ENCODE data around the gene ZNF592. TPM values are rescaled to one million over a fixed set of nuclear protein-coding genes. Genes with fewer than 3 reads are reported as not detected.

ZNF592 gene
- total RNA-seq, 1 donor from 2014 or later: 31.5 TPM

GRCh38 chr15:84772467-84772866 lies 24.1 kb downstream of the ZNF592 start:
- Mint-ChIP-seq H3K36me3 (ENCODE audit: low read depth) (peaks cover 10% of the 10 kb centered on the region), H3K27ac (ENCODE audit: unreplicated experiment) (no peak overlapping the region), H3K9me3 (ENCODE audit: low read depth) (no peaks in the 10 kb centered on the region), H3K4me3 (ENCODE audit: unreplicated experiment) (no peak overlapping the region), H3K27me3 (ENCODE audit: low read depth) (no peaks in the 10 kb centered on the region), H3K4me1 (ENCODE audit: low read depth) (peaks cover 15% of the 10 kb centered on the region)
- no peak for DNase-seq (ENCODE audit: low spot score)
- no peak for TF ChIP-seq CTCF (IDR thresholded peaks at IDR 0.05)

DNA sequence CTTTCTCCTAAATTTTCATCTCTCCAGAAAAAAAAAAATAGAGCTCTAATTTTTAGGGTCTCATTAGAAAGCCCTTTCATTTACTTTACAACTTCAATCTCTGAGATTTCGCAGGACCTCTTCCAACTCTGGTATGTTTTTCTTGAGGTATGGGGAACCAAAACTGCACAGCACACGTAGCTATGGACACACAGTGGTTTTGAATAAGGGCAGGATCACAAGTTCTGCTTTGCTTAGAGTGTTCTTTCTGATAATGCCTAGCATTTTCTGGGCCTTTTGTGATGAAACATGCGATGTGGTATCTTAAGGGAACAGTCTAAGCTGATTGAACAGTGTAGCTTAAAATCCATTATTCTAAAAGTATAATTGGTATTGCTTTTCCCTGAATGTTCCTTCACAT lies 25.3 kb downstream of the ZNF592 start:
- no peak for DNase-seq (ENCODE audit: low spot score)
- no peak overlapping the region for H3K4me3 Mint-ChIP-seq (ENCODE audit: unreplicated experiment)
- H3K36me3 Mint-ChIP-seq (ENCODE audit: low read depth): peaks cover 7% of the 10 kb centered on the region
- H3K27me3 Mint-ChIP-seq (ENCODE audit: low read depth): no peaks in the 10 kb centered on the region
- peak overlapping the region; percentile 10 for H3K27ac Mint-ChIP-seq (ENCODE audit: unreplicated experiment)
- peaks cover 15% of the 10 kb centered on the region for H3K4me1 Mint-ChIP-seq (ENCODE audit: low read depth)
- no peaks in the 10 kb centered on the region for H3K9me3 Mint-ChIP-seq (ENCODE audit: low read depth)
- TF ChIP-seq CTCF (IDR thresholded peaks at IDR 0.05): no peak

DNA sequence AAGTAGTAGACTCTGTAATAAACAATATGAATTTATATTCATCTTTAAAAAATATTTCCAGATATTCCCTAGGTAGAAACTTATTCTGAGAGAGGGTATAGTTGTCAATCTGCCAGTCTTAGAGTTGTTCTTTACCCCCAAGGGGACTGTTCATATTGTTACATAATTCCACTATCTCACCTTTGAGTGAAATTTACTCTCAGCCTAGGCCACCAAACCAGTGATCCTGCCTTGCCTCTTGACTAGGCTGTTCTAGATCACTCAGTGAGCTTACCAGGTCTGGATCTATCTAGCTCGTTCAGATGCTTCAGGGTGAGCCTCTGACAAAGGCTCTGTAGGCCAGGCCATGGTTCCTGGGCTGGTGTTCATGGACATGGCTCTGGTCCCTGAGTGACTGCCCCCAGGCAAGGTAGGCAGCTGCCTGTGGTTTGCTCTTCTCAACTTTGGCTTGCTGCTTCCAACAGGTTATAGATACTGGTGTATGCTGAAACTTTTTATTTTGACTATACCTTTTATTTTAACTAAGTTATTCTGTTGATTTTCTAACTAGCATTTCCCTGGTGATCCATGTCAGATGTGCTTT lies 27.6 kb downstream of the ZNF592 start:
- no peak overlapping the region for H3K4me3 Mint-ChIP-seq (ENCODE audit: unreplicated experiment)
- H3K27me3 Mint-ChIP-seq (ENCODE audit: low read depth): no peaks in the 10 kb centered on the region
- peaks cover 19% of the 10 kb centered on the region for H3K4me1 Mint-ChIP-seq (ENCODE audit: low read depth)
- no peaks in the 10 kb centered on the region for H3K9me3 Mint-ChIP-seq (ENCODE audit: low read depth)
- DNase-seq (ENCODE audit: low spot score): no peak
- peaks cover 2% of the 10 kb centered on the region for H3K36me3 Mint-ChIP-seq (ENCODE audit: low read depth)
- H3K27ac Mint-ChIP-seq (ENCODE audit: unreplicated experiment): peak overlapping the region; percentile 49
- TF ChIP-seq CTCF (IDR thresholded peaks at IDR 0.05): no peak

- no peak for TF ChIP-seq CTCF (IDR thresholded peaks at IDR 0.05)
- no peak for DNase-seq (ENCODE audit: low spot score)
- Mint-ChIP-seq H3K9me3 (ENCODE audit: low read depth) (no peaks in the 10 kb centered on the region), H3K4me3 (ENCODE audit: unreplicated experiment) (no peak overlapping the region), H3K36me3 (ENCODE audit: low read depth) (peaks cover 11% of the 10 kb centered on the region), H3K27ac (ENCODE audit: unreplicated experiment) (no peak overlapping the region), H3K4me1 (ENCODE audit: low read depth) (peaks cover 19% of the 10 kb centered on the region), H3K27me3 (ENCODE audit: low read depth) (no peaks in the 10 kb centered on the region)
These were observed 29.8 kb downstream of the ZNF592 start for GRCh38 chr15:84778194-84778593.

- H3K4me1 Mint-ChIP-seq (ENCODE audit: low read depth): peaks cover 15% of the 10 kb centered on the region
- H3K4me3 Mint-ChIP-seq (ENCODE audit: unreplicated experiment): no peak overlapping the region
- peaks cover 29% of the 10 kb centered on the region for H3K36me3 Mint-ChIP-seq (ENCODE audit: low read depth)
- TF ChIP-seq CTCF (IDR thresholded peaks at IDR 0.05): no peak
- no peak for DNase-seq (ENCODE audit: low spot score)
- H3K9me3 Mint-ChIP-seq (ENCODE audit: low read depth): no peaks in the 10 kb centered on the region
- H3K27ac Mint-ChIP-seq (ENCODE audit: unreplicated experiment): no peak overlapping the region
- no peaks in the 10 kb centered on the region for H3K27me3 Mint-ChIP-seq (ENCODE audit: low read depth)
These were observed 32.1 kb downstream of the ZNF592 start for GRCh38 chr15:84780492-84780891.

Data from chondrocyte (in vitro differentiated cells).